KMS-11 (cell line): ENCODE results near the gene BNIPL.

Experiments
- H2AFZ ChIP-seq: fragments of 200-600 bp; sonication (generic); 2 replicates; pipeline ENCODE4 v1.6.1; 2016; ENCODE audit warnings: antibody characterized with exemption, mixed run types, low read depth
- H3K27ac ChIP-seq: fragments of 200-600 bp; sonication (generic); 2 replicates; pipeline ENCODE4 v1.6.1; 2016; ENCODE audit warnings: mild to moderate bottlenecking, mixed run types
- H3K27me3 ChIP-seq: fragments of 200-600 bp; sonication (generic); 2 replicates; pipeline ENCODE4 v1.6.1; 2017; ENCODE audit warnings: mild to moderate bottlenecking, low read depth, mixed run types, moderate library complexity; ENCODE audit not compliant: insufficient read depth
- H3K36me3 ChIP-seq: fragments of 200-600 bp; sonication (generic); 2 replicates; pipeline ENCODE4 v1.6.1; 2017; ENCODE audit warnings: mild to moderate bottlenecking, mixed run types; ENCODE audit not compliant: insufficient read depth
- H3K4me1 ChIP-seq: fragments of 200-600 bp; sonication (generic); 2 replicates; pipeline ENCODE4 v1.6.1; 2016; ENCODE audit warnings: mild to moderate bottlenecking, low read depth, mixed run types; ENCODE audit not compliant: poor library complexity, severe bottlenecking
- H3K4me2 ChIP-seq: fragments of 200-600 bp; sonication (generic); 2 replicates; pipeline ENCODE4 v1.7.0; 2016; ENCODE audit warnings: mild to moderate bottlenecking, mixed run types
- H3K4me3 ChIP-seq: fragments of 200-600 bp; sonication (generic); IDR thresholded peaks from 2 replicates; pipeline ENCODE4 v1.6.1; 2017; ENCODE audit warnings: low read depth, low read length, mixed read lengths; ENCODE audit not compliant: insufficient read depth
- H3K79me2 ChIP-seq: fragments of 200-600 bp; sonication (generic); 2 replicates; pipeline ENCODE4 v1.6.1; 2016; ENCODE audit warnings: low read depth, mixed run types; ENCODE audit not compliant: insufficient read depth
- H3K9ac ChIP-seq: fragments of 200-600 bp; sonication (generic); 2 replicates; pipeline ENCODE4 v1.6.1; 2016; ENCODE audit warnings: mild to moderate bottlenecking, mixed run types
- H4K20me1 ChIP-seq: fragments of 200-600 bp; sonication (generic); 2 replicates; pipeline ENCODE4 v1.6.1; 2016; ENCODE audit warnings: mild to moderate bottlenecking, mixed run types; ENCODE audit not compliant: insufficient read depth
- TF ChIP-seq, protein P1 (sequence below): fragments of 200-600 bp; sonication (generic); conservative IDR thresholded peaks from 2 replicates; pipeline ENCODE4 v1.6.1; 2017; ENCODE audit warnings: low read depth, mild to moderate bottlenecking, antibody characterized with exemption, low read length, moderate library complexity, mixed read lengths

Gene BNIPL

DNA sequence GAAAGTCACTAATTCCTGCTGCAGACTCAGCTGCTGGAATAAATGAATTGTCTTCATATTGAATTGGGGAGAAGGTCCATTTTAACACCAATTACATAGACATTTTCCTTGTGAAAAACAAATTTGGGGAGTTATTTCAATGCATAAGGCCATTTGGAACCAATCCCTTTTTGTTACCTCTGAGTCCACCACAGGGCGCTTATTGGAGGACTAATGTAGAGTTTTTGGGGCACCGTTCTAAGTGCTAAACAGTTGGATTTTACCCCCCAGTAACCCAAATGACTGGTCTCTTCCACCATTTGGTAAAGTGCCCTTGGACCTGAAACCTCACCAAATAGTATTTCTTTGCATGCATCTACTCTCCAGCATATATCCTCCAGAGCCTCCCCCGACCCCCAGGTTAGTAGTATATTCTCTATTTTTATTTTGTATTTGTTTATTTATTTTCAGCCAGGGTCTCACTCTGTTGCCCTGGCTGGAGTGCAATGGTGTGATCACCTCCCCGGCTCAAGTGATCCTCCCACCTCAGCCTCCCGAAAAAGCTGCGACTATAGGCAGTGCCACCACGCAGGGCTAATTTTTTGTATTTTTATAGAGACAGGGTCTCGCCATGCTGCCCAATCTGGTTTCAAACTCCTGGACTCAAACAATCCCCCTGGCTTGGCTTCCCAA lies 26.6 kb upstream of the BNIPL start:
- Histone ChIP-seq H3K4me3 (no peak overlapping the region), H3K27ac (no peak overlapping the region), H3K27me3 (no peaks in the 10 kb centered on the region), H3K4me2 (peak overlapping the region; percentile 73), H2AFZ (no peak overlapping the region; the same call in 1 of the 2 replicates), H4K20me1 (no peaks in the 10 kb centered on the region), H3K4me1 (peaks cover 52% of the 10 kb centered on the region), H3K79me2 (no peaks in the 10 kb centered on the region), H3K36me3 (no peaks in the 10 kb centered on the region), H3K9ac (no peak overlapping the region)
- TF ChIP-seq, protein P1, sequence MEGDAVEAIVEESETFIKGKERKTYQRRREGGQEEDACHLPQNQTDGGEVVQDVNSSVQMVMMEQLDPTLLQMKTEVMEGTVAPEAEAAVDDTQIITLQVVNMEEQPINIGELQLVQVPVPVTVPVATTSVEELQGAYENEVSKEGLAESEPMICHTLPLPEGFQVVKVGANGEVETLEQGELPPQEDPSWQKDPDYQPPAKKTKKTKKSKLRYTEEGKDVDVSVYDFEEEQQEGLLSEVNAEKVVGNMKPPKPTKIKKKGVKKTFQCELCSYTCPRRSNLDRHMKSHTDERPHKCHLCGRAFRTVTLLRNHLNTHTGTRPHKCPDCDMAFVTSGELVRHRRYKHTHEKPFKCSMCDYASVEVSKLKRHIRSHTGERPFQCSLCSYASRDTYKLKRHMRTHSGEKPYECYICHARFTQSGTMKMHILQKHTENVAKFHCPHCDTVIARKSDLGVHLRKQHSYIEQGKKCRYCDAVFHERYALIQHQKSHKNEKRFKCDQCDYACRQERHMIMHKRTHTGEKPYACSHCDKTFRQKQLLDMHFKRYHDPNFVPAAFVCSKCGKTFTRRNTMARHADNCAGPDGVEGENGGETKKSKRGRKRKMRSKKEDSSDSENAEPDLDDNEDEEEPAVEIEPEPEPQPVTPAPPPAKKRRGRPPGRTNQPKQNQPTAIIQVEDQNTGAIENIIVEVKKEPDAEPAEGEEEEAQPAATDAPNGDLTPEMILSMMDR = no peak

DNA sequence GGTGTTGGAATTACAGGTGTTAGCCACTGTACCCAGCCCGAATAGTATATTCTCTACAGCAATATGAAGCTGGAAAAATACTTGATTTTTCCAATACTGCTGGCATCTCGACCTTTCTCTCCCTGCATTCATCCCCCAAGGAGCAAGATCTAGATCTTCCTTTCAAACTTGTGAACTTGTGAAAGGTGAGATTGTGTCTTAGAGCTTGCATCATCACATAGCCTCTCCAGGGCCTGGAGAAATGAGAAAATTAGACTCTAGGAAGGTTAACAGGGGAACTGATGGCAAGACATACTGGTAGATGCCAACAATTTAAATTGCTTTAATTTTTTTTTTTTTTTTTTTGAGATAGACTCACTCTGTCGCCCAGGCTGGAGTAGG lies 26.1 kb upstream of the BNIPL start:
- no peak overlapping the region for H3K4me3 ChIP-seq
- H3K36me3 ChIP-seq = no peaks in the 10 kb centered on the region
- H3K79me2 ChIP-seq = no peaks in the 10 kb centered on the region
- no peak overlapping the region for H3K9ac ChIP-seq
- H3K4me1 ChIP-seq = peaks cover 47% of the 10 kb centered on the region
- no peaks in the 10 kb centered on the region for H3K27me3 ChIP-seq
- no peaks in the 10 kb centered on the region for H4K20me1 ChIP-seq
- TF ChIP-seq, protein P1 = no peak
- no peak overlapping the region for H3K27ac ChIP-seq
- no peak overlapping the region for H2AFZ ChIP-seq
- H3K4me2 ChIP-seq = no peak overlapping the region

DNA sequence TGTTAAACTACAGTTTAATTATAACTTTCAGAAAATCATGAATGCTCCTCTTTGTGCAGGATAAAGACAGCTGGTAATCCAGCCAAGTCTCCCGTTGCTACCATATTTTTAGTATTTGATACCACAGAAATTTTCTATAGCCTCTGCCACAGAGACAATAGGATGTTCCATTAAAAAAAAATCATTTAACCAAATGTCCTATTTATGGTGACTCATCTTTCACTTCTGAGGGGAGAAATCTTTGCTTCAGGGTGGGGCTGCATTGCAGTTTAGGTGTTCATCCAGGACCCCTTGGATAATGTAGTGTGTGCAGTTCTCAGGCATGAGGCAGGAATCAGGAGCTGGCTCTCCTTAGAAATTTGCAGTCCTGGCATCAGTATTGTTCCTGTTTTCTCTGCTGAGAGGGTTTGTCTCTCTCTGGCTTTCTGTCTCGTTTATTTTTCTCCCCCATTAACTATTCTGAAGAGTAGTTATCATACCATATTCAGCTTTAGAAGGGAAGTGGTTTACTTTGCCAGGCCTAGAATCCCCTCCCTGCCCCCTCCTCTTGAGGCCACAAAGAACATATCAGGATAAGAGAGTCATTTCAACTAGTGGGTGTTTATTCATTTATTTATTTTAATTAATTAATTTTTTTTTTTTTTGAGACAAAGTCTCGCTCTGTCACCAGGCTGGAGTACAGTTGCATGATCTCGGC lies 25.1 kb upstream of the BNIPL start:
- Histone ChIP-seq H3K4me2 (no peak overlapping the region), H2AFZ (no peak overlapping the region), H3K9ac (no peak overlapping the region), H3K4me3 (no peak overlapping the region), H3K27me3 (no peaks in the 10 kb centered on the region), H4K20me1 (no peaks in the 10 kb centered on the region), H3K36me3 (no peaks in the 10 kb centered on the region), H3K27ac (no peak overlapping the region), H3K79me2 (no peaks in the 10 kb centered on the region), H3K4me1 (peaks cover 38% of the 10 kb centered on the region)
- TF ChIP-seq, protein P1 = no peak

DNA sequence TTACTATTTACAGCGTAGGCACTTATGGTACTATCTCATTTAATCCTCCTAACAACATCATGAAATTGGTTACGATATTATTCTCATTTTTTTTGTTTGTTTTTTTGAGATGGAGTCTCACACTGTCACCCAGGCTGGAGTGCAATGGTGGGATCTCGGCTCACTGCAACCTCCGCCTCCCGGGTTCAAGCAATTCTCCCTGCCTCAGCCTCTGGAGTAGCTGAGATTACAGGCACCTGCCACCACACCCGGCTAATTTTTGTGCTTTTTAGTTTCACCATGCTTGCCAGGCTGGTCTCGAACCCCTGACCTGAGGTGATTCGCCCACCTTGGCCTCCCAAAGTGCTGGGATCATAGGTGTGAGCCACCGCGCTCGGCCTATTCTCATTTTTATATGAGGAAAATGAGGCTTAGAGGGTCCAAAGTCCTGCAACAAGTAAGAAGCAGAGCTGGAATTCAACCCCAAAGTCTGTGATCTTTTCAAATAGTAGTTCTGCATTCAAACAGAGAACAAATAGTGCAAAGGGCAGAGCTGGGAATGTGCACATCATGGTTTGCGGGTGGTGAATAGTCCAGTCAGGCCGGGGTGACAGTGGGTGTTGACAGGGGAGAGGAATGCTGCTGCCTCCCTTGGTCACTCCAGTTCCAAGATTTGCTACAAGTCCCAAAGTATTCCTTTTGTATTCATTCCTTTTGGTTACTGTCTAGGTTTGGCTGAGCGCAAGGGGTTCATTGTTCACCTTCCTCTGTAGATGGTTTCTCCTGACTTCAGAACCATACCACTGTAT lies 23.5 kb upstream of the BNIPL start:
- Histone ChIP-seq H3K4me3 (no peak overlapping the region), H3K36me3 (no peaks in the 10 kb centered on the region), H3K27me3 (no peaks in the 10 kb centered on the region), H3K4me2 (no peak overlapping the region), H3K79me2 (no peaks in the 10 kb centered on the region), H2AFZ (no peak overlapping the region), H3K4me1 (peaks cover 27% of the 10 kb centered on the region), H3K27ac (no peak overlapping the region), H4K20me1 (no peaks in the 10 kb centered on the region), H3K9ac (no peak overlapping the region)
- TF ChIP-seq, protein P1 = no peak
